Transverse colon (tissue), 4 donors: ENCODE data around the gene SCMH1. TPM values are rescaled to one million over a fixed set of nuclear protein-coding genes. Genes with fewer than 3 reads are reported as not detected.

Experiments
- DNase-seq: peaks from one replicate; pipeline ENCODE4 v3.0.0-alpha.2; 2019
- H3K27ac ChIP-seq, 4 donors: fragments of 200-600 bp; sonication (generic); 2 replicates each; pipeline ENCODE4 v1.5.1; 2016 to 2018; ENCODE audit warnings: inconsistent platforms in 4 of 4
- H3K27me3 ChIP-seq: fragments of 200-600 bp; sonication (generic); 2 replicates; pipeline ENCODE4 v1.5.1; 2017; ENCODE audit warnings: inconsistent platforms
- H3K36me3 ChIP-seq, 4 donors: fragments of 200-600 bp; sonication (generic); 2 replicates each; pipeline ENCODE4 v1.5.1; 2017 to 2019; ENCODE audit warnings: inconsistent platforms in 4 of 4
- H3K4me1 ChIP-seq, 4 donors: fragments of 200-600 bp; sonication (generic); 2 replicates each; pipeline ENCODE4 v1.5.1; 2017 to 2020; ENCODE audit warnings: inconsistent platforms in 4 of 4
- H3K4me3 ChIP-seq, 4 donors: fragments of 200-600 bp; sonication (generic); 1 replicate in 1 of 4; 2 replicates in 3 of 4; pipeline versions ENCODE4 v1.5.1 to v1.6.1; 2017 to 2019; ENCODE audit warnings: inconsistent platforms in 4 of 4
- H3K9me3 ChIP-seq, 2 donors: fragments of 200-600 bp; sonication (generic); 2 replicates each; pipeline ENCODE4 v1.5.1; 2017 to 2019; ENCODE audit warnings: inconsistent platforms in 2 of 2
- EP300 ChIP-seq: sonication (generic); formaldehyde crosslinking; IDR thresholded peaks from one replicate; pipeline ENCODE4 v1.6.1; 2017; ENCODE audit warnings: antibody characterized with exemption, low read depth
- POLR2A ChIP-seq: fragments of 450-650 bp; IDR thresholded peaks from one replicate; pipeline ENCODE4 v1.6.1; 2016; ENCODE audit warnings: antibody characterized with exemption, mild to moderate bottlenecking, moderate library complexity
- POLR2AphosphoS5 ChIP-seq, 3 donors: sonication (generic); formaldehyde crosslinking; IDR thresholded peaks; one replicate each; pipeline ENCODE4 v1.6.1; 2016; ENCODE audit warnings: antibody characterized with exemption in 3 of 3
- WGBS, 2 donors: methylation state at CpG; one replicate each; pipeline ENCODE4 v1.1.5; 2018; ENCODE audit warnings: low coverage in 1 of 2; 5-methylcytosine and 5-hydroxymethylcytosine counted together
- in situ Hi-C, 4 donors: fragments of 200-750 bp; cut with MboI; loops; one replicate each; pipeline versions ENCODE4 v1.15.0 to v1.15.1; 2017; ENCODE audit warnings: low sequenced_read_pairs in 3 of 4, low pct_ligation_motif_present in 1 of 4, low pct_unique_long_range_greater_than_20kb in 1 of 4
- intact Hi-C: fragments of 100-400 bp; cut with DNase I; formaldehyde crosslinking; loops from one replicate; pipeline ENCODE4 v1.15.1; 2023; ENCODE audit warnings: low total_unique reads
- total RNA-seq, 4 donors: library from RNA; depleted of rRNA; stranded (reverse); fragments of >200 nt; gene quantifications; one replicate each; pipeline ENCODE4 v1.1.0, GENCODE V29; 2016
- TF ChIP-seq, protein P1 (sequence below), 5 experiments: fragments of 200-600 bp in 3 of 5; fragments of 450-650 bp in 2 of 5; sonication (generic) in 3 of 5; IDR thresholded peaks; 1 replicate in 2 of 5; 2 replicates in 3 of 5; pipeline ENCODE4 v1.5.1; 2016 to 2017; ENCODE audit warnings: antibody characterized with exemption in 5 of 5, inconsistent platforms in 3 of 5, mild to moderate bottlenecking in 2 of 5, moderate library complexity in 1 of 5

The SCMH1 gene
- total RNA-seq, 4 donors from 2014 or later, result 24.5 to 66.8 (median 49.1) TPM

GRCh38 chr1:40998668-40999067 lies 243.4 kb downstream of the SCMH1 start:
- no peaks in the 10 kb centered on the region for H3K9me3 ChIP-seq
- 92 to 98% methylated on average over 4 of the region's 4 CpGs for WGBS, 2 donors
- H3K36me3 ChIP-seq, result peaks cover 0 to 42% (median 11%) of the 10 kb centered on the region in 4 donors
- in situ Hi-C loops, result no loop called here
- intact Hi-C loops, result no loop called here
- TF ChIP-seq EP300 (no peak), POLR2AphosphoS5 (IDR thresholded peaks at IDR 0.05) (no peak), POLR2A (no peak)
- TF ChIP-seq, protein P1, sequence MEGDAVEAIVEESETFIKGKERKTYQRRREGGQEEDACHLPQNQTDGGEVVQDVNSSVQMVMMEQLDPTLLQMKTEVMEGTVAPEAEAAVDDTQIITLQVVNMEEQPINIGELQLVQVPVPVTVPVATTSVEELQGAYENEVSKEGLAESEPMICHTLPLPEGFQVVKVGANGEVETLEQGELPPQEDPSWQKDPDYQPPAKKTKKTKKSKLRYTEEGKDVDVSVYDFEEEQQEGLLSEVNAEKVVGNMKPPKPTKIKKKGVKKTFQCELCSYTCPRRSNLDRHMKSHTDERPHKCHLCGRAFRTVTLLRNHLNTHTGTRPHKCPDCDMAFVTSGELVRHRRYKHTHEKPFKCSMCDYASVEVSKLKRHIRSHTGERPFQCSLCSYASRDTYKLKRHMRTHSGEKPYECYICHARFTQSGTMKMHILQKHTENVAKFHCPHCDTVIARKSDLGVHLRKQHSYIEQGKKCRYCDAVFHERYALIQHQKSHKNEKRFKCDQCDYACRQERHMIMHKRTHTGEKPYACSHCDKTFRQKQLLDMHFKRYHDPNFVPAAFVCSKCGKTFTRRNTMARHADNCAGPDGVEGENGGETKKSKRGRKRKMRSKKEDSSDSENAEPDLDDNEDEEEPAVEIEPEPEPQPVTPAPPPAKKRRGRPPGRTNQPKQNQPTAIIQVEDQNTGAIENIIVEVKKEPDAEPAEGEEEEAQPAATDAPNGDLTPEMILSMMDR (IDR thresholded peaks at IDR 0.05), result no peak
- H3K4me1 ChIP-seq, result peaks cover 7 to 15% (median 9%) of the 10 kb centered on the region in 4 donors
- H3K4me3 ChIP-seq, result no peak overlapping the region
- no peak for DNase-seq
- H3K27ac ChIP-seq, result no peak overlapping the region
- H3K27me3 ChIP-seq, result no peaks in the 10 kb centered on the region

DNA sequence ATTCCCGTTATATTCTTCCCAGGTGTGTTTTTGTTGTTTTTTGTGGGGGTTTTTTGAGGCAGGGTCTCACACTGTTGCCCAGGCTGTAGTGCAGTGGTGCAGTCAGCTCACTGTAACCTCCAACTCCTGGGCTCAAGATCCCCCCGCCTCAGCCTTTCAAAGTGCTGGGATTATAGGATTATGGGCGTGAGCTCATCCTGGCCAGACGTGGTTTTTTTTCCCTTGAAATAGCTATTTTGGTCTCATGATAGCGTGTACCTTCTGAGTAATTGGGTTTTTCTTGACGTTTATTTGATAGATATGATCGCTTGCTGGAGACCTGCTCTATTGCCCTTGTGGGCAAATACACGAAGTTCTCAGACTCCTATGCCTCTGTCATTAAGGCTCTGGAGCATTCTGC lies 245.0 kb downstream of the SCMH1 start:
- WGBS, 2 donors, result 92 to 94% methylated on average over 8 of the region's 8 CpGs
- Histone ChIP-seq H3K4me3 (no peak overlapping the region), H3K27me3 (no peaks in the 10 kb centered on the region), H3K36me3 (peaks cover 0 to 42% (median 12%) of the 10 kb centered on the region in 4 donors), H3K4me1 (peaks cover 0 to under 1% (median 0%) of the 10 kb centered on the region in 4 donors), H3K9me3 (no peaks in the 10 kb centered on the region), H3K27ac (no peak overlapping the region)
- no peak for DNase-seq
- in situ Hi-C loops, result no loop called here
- TF ChIP-seq POLR2AphosphoS5 (IDR thresholded peaks at IDR 0.05) (no peak), EP300 (no peak), POLR2A (no peak)
- TF ChIP-seq, protein P1 (IDR thresholded peaks at IDR 0.05), result no peak
- intact Hi-C loops, result no loop called here

GRCh38 chr1:40989066-40989465 lies 253.0 kb downstream of the SCMH1 start:
- TF ChIP-seq POLR2AphosphoS5 (IDR thresholded peaks at IDR 0.05), result no peak
- TF ChIP-seq, protein P1 (IDR thresholded peaks at IDR 0.05), result no peak
- no peak for TF ChIP-seq EP300
- TF ChIP-seq POLR2A, result no peak

DNA sequence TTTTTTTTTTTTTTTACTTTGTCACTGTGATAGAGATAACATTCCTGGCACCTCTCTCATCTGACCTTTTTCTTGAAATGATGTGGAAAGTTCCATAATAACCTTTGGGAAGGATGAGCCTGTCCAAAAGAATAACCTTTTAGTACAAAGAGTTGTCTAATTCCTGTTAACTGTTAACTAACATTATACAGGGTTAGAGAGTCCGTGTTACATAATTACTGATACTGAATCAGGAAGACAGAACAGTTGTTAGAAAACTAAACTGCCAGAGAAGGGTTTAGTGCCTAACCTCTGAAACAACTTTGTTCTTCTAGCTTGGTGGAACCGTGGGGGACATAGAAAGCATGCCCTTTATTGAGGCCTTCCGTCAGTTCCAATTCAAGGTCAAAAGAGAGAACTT lies 253.8 kb downstream of the SCMH1 start:
- H3K4me1 ChIP-seq, result peaks cover 0 to 11% (median 5%) of the 10 kb centered on the region in 4 donors
- peak overlapping the region in 1 of 4 donors; percentile 28 for H3K27ac ChIP-seq
- TF ChIP-seq POLR2A, result no peak
- TF ChIP-seq EP300, result no peak
- TF ChIP-seq, protein P1 (IDR thresholded peaks at IDR 0.05), result no peak
- TF ChIP-seq POLR2AphosphoS5 (IDR thresholded peaks at IDR 0.05), result no peak
- in situ Hi-C loops, result no loop called here
- 73 to 81% methylated on average over 3 of the region's 3 CpGs for WGBS, 2 donors
- H3K27me3 ChIP-seq, result no peaks in the 10 kb centered on the region
- intact Hi-C loops, result no loop called here
- DNase-seq, result no peak
- H3K4me3 ChIP-seq, result no peak overlapping the region
- H3K36me3 ChIP-seq, result peaks cover 0 to 11% (median 4%) of the 10 kb centered on the region in 4 donors
- H3K9me3 ChIP-seq, result no peaks in the 10 kb centered on the region

More at GRCh38 chr1:40989066-40989465, 253.0 kb downstream of the SCMH1 start:
- no peaks in the 10 kb centered on the region for H3K27me3 ChIP-seq
- intact Hi-C loops, result no loop called here
- H3K36me3 ChIP-seq, result peaks cover 0 to 11% (median 4%) of the 10 kb centered on the region in 4 donors
- DNase-seq, result no peak
- H3K4me1 ChIP-seq, result peaks cover 0 to 11% (median 5%) of the 10 kb centered on the region in 4 donors
- H3K27ac ChIP-seq, result no peak overlapping the region
- no peak overlapping the region for H3K4me3 ChIP-seq
- no peaks in the 10 kb centered on the region for H3K9me3 ChIP-seq
- whole genome bisulfite sequencing, 2 donors, result 95 to 100% methylated on average over 2 to 5 of the region's 5 CpGs
- in situ Hi-C loops, result no loop called here
